Adrenal gland (tissue), 12 donors: ENCODE measurements around the gene ASB15. TPM values are rescaled to one million over a fixed set of nuclear protein-coding genes. Genes with fewer than 3 reads are reported as not detected.

ENCODE experiments used
- DNase-seq, 7 donors: peaks; one replicate each; pipeline ENCODE4 v3.0.0-alpha.2; 2019 to 2020
- H3K27ac ChIP-seq, 5 donors: fragments of 200-600 bp; sonication (generic) in 4 of 5; 1 replicate in 3 of 5; 2 replicates in 2 of 5; pipeline versions ENCODE4 v1.5.1 to v1.8.0; 2016 to 2020; ENCODE audit warnings: mild to moderate bottlenecking in 1 of 5
- H3K27me3 ChIP-seq: fragments of 200-600 bp; 2 replicates; pipeline ENCODE4 v1.8.0; 2021
- H3K36me3 ChIP-seq, 2 donors: fragments of 200-600 bp; replicated peaks in 1 of 2; 1 replicate in 1 of 2; 2 replicates in 1 of 2; pipeline versions ENCODE4 v1.5.1 to v1.8.0; 2018 to 2022
- H3K4me1 ChIP-seq, 2 donors: fragments of 200-600 bp; replicated peaks in 1 of 2; 1 replicate in 1 of 2; 2 replicates in 1 of 2; pipeline versions ENCODE4 v1.5.1 to v1.8.0; 2018 to 2021
- H3K4me3 ChIP-seq, 4 donors: fragments of 200-600 bp; sonication (generic) in 3 of 4; one replicate each; pipeline ENCODE4 v1.5.1; 2016 to 2018
- H3K9me3 ChIP-seq, 3 donors: fragments of 200-600 bp; sonication (generic) in 1 of 3; replicated peaks in 1 of 3; 1 replicate in 2 of 3; 2 replicates in 1 of 3; pipeline versions ENCODE4 v1.5.1 to v1.8.0; 2016 to 2021
- CTCF ChIP-seq, 6 experiments: fragments of 450-650 bp in 4 of 6; fragments of 200-600 bp in 2 of 6; sonication (generic) in 1 of 6; IDR thresholded peaks; 1 replicate in 5 of 6; 2 replicates in 1 of 6; pipeline versions ENCODE4 v1.5.1 to v1.8.0; 2016 to 2021; ENCODE audit warnings: antibody characterized with exemption in 6 of 6, mild to moderate bottlenecking in 2 of 6, moderate library complexity in 1 of 6
- POLR2A ChIP-seq, 2 donors: fragments of 450-650 bp; IDR thresholded peaks; one replicate each; pipeline ENCODE4 v1.6.1; 2017; ENCODE audit warnings: antibody characterized with exemption in 2 of 2, mild to moderate bottlenecking in 2 of 2, moderate library complexity in 1 of 2
- WGBS, 4 donors: extraction: QIAGEN DNeasy Blood & Tissue Kit in 2 of 4; methylation state at CpG; one replicate each; pipeline versions ENCODE4 v1.1.5 to v1.1.7; 2013 to 2017; 5-methylcytosine and 5-hydroxymethylcytosine counted together
- intact Hi-C, 2 donors: fragments of 100-400 bp; cut with DNase I; formaldehyde crosslinking; loops; one replicate each; pipeline versions ENCODE4 v1.14.1 to v1.15.0; 2022 to 2023
- polyA plus RNA-seq, 3 donors: library from polyadenylated mRNA; stranded (reverse); fragments of 200-250 nt in 2 of 3; fragments of 350-450 nt in 1 of 3; fragmentation: Illumina TruSeq in 1 of 3; extraction: RNeasy Lipid Tissue Mini Kit (QIAGEN cat#74804) in 1 of 3; gene quantifications; one replicate each; pipeline ENCODE4 v1.2.3, GENCODE V29; 2013 to 2014
- total RNA-seq, 9 donors: library from RNA; depleted of rRNA in 4 of 9; stranded (reverse); fragments of >200 nt in 4 of 9; fragments of 120-200 nt in 1 of 9; fragmentation: NEBNext Ultra II Directional in 1 of 9; extraction: Animal tissue kit (Norgen Biotek cat#: 25700) in 1 of 9; gene quantifications; one replicate each; pipeline versions ENCODE4 v1.1.0 to v1.2.4, GENCODE V29; 2013 to 2023
- donor health status: healthy with polysubstance abuse.
- donor health status: Bipolar disorder and iron deficiency.
- donor health status: DM: yes; HTN: yes; CAD: no.
- donor health status: DM: no; HTN: no; CAD: no.
- donor health status: DM: no; HTN: no; CAD: no.
- donor health status: DM: yes; HTN: yes; CAD: no.

The ASB15 gene
- total and polyA plus RNA-seq, 12 donors, result not detected

GRCh38 chr7:123680580-123680979, 79.0 kb downstream of the ASB15 start:
- Histone ChIP-seq H3K27ac (no peak overlapping the region), H3K9me3 (no peaks in the 10 kb centered on the region), H3K4me3 (no peak overlapping the region), H3K36me3 (peaks cover 0 to 10% of the 10 kb centered on the region in 2 donors), H3K27me3 (no peaks in the 10 kb centered on the region), H3K4me1 (peaks cover 13 to 15% of the 10 kb centered on the region in 2 donors)
- no peak for DNase-seq
- intact Hi-C loops, result loop anchor here in 1 of 2 donors (10.0 kb wide), 1 partner anchor 184 kb away; no protein-coding TSS in a partner anchor
- TF ChIP-seq CTCF (IDR thresholded peaks at IDR 0.05) (no peak), POLR2A (IDR thresholded peaks at IDR 0.05) (no peak)
- WGBS, 4 donors, result 87 to 95% (median 90%) methylated on average over 3 of the region's 3 CpGs

GRCh38 chr7:123681561-123681960, 79.9 kb downstream of the ASB15 start:
- Histone ChIP-seq H3K36me3 (peaks cover 0 to 10% of the 10 kb centered on the region in 2 donors), H3K27me3 (no peaks in the 10 kb centered on the region), H3K4me3 (no peak overlapping the region), H3K4me1 (peaks cover 13 to 14% of the 10 kb centered on the region in 2 donors), H3K9me3 (no peaks in the 10 kb centered on the region), H3K27ac (no peak overlapping the region)
- WGBS, 4 donors, result 49 to 59% (median 54%) methylated on average over 2 of the region's 2 CpGs
- DNase-seq, result peak in 2 of 7 donors; percentile 30 to 44
- intact Hi-C loops, result loop anchor here in 1 of 2 donors (10.0 kb wide), 1 partner anchor 183 kb away; no protein-coding TSS in a partner anchor
- no peak for TF ChIP-seq POLR2A (IDR thresholded peaks at IDR 0.05)
- TF ChIP-seq CTCF (IDR thresholded peaks at IDR 0.05), result peak in 1 of 6 experiments; percentile 11

GRCh38 chr7:123682690-123683089, 81.1 kb downstream of the ASB15 start:
- H3K4me1 ChIP-seq, result peaks cover 13 to 14% of the 10 kb centered on the region in 2 donors
- H3K36me3 ChIP-seq, result peaks cover 0 to 17% of the 10 kb centered on the region in 2 donors
- intact Hi-C loops, result loop anchor here in 1 of 2 donors (10.0 kb wide), 1 partner anchor 182 kb away; no protein-coding TSS in a partner anchor
- H3K9me3 ChIP-seq, result no peaks in the 10 kb centered on the region
- WGBS, 4 donors, result 80 to 89% (median 83%) methylated on average over 1 of the region's 1 CpG
- H3K4me3 ChIP-seq, result no peak overlapping the region
- no peaks in the 10 kb centered on the region for H3K27me3 ChIP-seq
- no peak overlapping the region for H3K27ac ChIP-seq
- TF ChIP-seq CTCF (IDR thresholded peaks at IDR 0.05) (peak; percentile 38 to 71 (median 58)), POLR2A (IDR thresholded peaks at IDR 0.05) (no peak)
- peak in 3 of 7 donors; percentile 19 to 43 (median 25) for DNase-seq

- WGBS, 4 donors, result 96 to 98% (median 96%) methylated on average over 2 of the region's 2 CpGs
- DNase-seq, result no peak
- TF ChIP-seq POLR2A (IDR thresholded peaks at IDR 0.05) (no peak), CTCF (IDR thresholded peaks at IDR 0.05) (no peak)
- no peak overlapping the region for H3K4me3 ChIP-seq
- no peak overlapping the region for H3K27ac ChIP-seq
- H3K27me3 ChIP-seq, result no peaks in the 10 kb centered on the region
- no peaks in the 10 kb centered on the region for H3K9me3 ChIP-seq
- H3K4me1 ChIP-seq, result no peaks in the 10 kb centered on the region
- intact Hi-C loops, result loop anchor here in 1 of 2 donors (10.0 kb wide), 1 partner anchor 178 kb away; no protein-coding TSS in a partner anchor
- H3K36me3 ChIP-seq, result peaks cover 0 to 29% of the 10 kb centered on the region in 2 donors
Observed at GRCh38 chr7:123687161-123687560, 85.5 kb downstream of the ASB15 start.
